HL-60 (cell line): ENCODE data around the gene RAB1B.

Source experiments
- CTCF ChIP-seq: IDR thresholded peaks from one replicate; pipeline ENCODE4 v1.5.1; 2011; ENCODE audit warnings: low read length, control low read depth, inconsistent platforms; ENCODE audit not compliant: insufficient read depth
- GABPA ChIP-seq: IDR thresholded peaks from 2 replicates; pipeline ENCODE4 v1.6.1; 2012; ENCODE audit warnings: low read depth
- POLR2AphosphoS5 ChIP-seq: IDR thresholded peaks from 2 replicates; pipeline ENCODE4 v1.6.1; 2012; ENCODE audit warnings: low read depth
- REST ChIP-seq: IDR thresholded peaks from 2 replicates; pipeline ENCODE4 v1.6.1; 2012; ENCODE audit warnings: low read depth; ENCODE audit not compliant: insufficient replicate concordance
- SPI1 ChIP-seq: IDR thresholded peaks from 2 replicates; pipeline ENCODE4 v1.6.1; 2012; ENCODE audit warnings: low read depth, mild to moderate bottlenecking, borderline replicate concordance

GRCh38 chr11:66222358-66223149 is 45.9 kb upstream of the RAB1B start:
- TF ChIP-seq CTCF: peak; percentile 100
- no peak for TF ChIP-seq REST
- no peak for TF ChIP-seq POLR2AphosphoS5
- no peak for TF ChIP-seq GABPA
- TF ChIP-seq SPI1: no peak
